SK-N-SH treated with all-trans-retinoic acid at 6 μM for 48 hours (cell line): Measurements from ENCODE around the gene NAPA.

Experiments used
- ARNTL ChIP-seq: fragments of 450-650 bp; formaldehyde crosslinking; IDR thresholded peaks from 2 replicates; pipeline ENCODE4 v1.5.0; 2020; ENCODE audit warnings: low read depth, mild to moderate bottlenecking, moderate library complexity, borderline replicate concordance
- CREB5 ChIP-seq: fragments of 250-450 bp; sonication (Bioruptor Pico); IDR thresholded peaks from 2 replicates; pipeline ENCODE4 v1.5.1; 2020; ENCODE audit warnings: low read depth, mild to moderate bottlenecking, moderate library complexity
- ESRRG ChIP-seq: fragments of 250-450 bp; sonication (Bioruptor Pico); IDR thresholded peaks from 2 replicates; pipeline ENCODE4 v1.6.1; 2021; ENCODE audit warnings: mild to moderate bottlenecking
- ISL1 ChIP-seq: fragments of 250-450 bp; sonication (Bioruptor Pico); IDR thresholded peaks from 2 replicates; pipeline ENCODE4 v2.1.2; 2022; ENCODE audit warnings: mild to moderate bottlenecking, moderate library complexity
- RARB ChIP-seq: fragments of 250-450 bp; sonication (Bioruptor Pico); IDR thresholded peaks from 2 replicates; pipeline ENCODE4 v1.8.0; 2021; ENCODE audit warnings: mild to moderate bottlenecking, moderate library complexity
- SNAI2 ChIP-seq: fragments of 250-450 bp; sonication (Bioruptor Pico); IDR thresholded peaks from 2 replicates; pipeline ENCODE4 v1.5.0; 2020; ENCODE audit warnings: mild to moderate bottlenecking, moderate library complexity
- TCF4 ChIP-seq: fragments of 250-450 bp; sonication (Bioruptor Pico); IDR thresholded peaks from 2 replicates; pipeline ENCODE4 v1.8.0; 2021; ENCODE audit warnings: mild to moderate bottlenecking, moderate library complexity, borderline replicate concordance
- ZFP3 ChIP-seq: fragments of 250-450 bp; sonication (Bioruptor Pico); IDR thresholded peaks from 2 replicates; pipeline ENCODE4 v1.5.0; 2020; ENCODE audit warnings: mild to moderate bottlenecking, moderate library complexity
- ZFP30 ChIP-seq: fragments of 450-650 bp; formaldehyde crosslinking; IDR thresholded peaks from 2 replicates; pipeline ENCODE4 v1.5.0; 2022; ENCODE audit warnings: mild to moderate bottlenecking, moderate library complexity
- ZNF565 ChIP-seq: fragments of 450-650 bp; formaldehyde crosslinking; conservative IDR thresholded peaks from 2 replicates; pipeline ENCODE4 v1.5.0; 2020; ENCODE audit warnings: low read depth, mild to moderate bottlenecking, moderate library complexity
- TF ChIP-seq, protein P1 (sequence below): fragments of 250-450 bp; sonication (Bioruptor Pico); IDR thresholded peaks from 2 replicates; pipeline ENCODE4 v1.8.0; 2020; ENCODE audit warnings: mild to moderate bottlenecking, moderate library complexity, borderline replicate concordance
- TF ChIP-seq, protein P2 (sequence below): fragments of 250-450 bp; sonication (Bioruptor Pico); IDR thresholded peaks from 2 replicates; pipeline ENCODE4 v1.5.1; 2021; ENCODE audit warnings: mild to moderate bottlenecking, moderate library complexity

DNA sequence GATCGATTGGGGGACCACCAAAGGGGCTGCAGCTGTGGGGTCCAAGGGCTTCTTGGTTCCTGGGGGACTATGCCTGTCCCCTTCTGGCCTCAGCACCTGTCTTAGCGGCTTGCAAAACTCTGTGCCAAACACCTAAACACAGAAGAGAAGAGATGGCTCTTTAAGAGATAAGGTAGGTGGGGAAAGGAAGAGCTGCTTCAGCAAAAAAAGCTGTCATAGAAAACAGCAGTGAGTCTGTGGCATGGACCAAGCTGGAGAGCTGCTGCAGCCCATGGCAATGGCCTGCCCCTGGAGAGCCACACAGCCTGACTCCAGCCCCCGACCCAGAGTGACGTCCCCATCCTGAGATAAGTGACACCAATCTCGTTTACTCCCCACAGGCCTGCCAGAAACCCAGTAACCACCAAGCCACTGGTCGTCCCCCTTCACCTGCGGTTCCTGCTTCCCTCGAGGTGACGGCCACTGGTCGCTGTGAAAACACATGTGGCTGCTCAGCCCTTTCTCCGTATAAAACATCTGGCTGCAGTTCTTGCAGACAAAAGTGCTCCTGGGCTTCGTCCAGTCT is 25.0 kb upstream of the NAPA start:
- TF ChIP-seq TCF4 (CRISPR knock-in tag) (no peak), ISL1 (CRISPR knock-in tag) (no peak), RARB (CRISPR knock-in tag) (no peak), ZFP3 (CRISPR knock-in tag) (no peak), ARNTL (CRISPR knock-in tag) (no peak), ZNF565 (CRISPR knock-in tag) (no peak), ZFP30 (CRISPR knock-in tag) (no peak), CREB5 (CRISPR knock-in tag) (no peak), SNAI2 (CRISPR knock-in tag) (no peak), ESRRG (CRISPR knock-in tag) (no peak)
- TF ChIP-seq, protein P1, sequence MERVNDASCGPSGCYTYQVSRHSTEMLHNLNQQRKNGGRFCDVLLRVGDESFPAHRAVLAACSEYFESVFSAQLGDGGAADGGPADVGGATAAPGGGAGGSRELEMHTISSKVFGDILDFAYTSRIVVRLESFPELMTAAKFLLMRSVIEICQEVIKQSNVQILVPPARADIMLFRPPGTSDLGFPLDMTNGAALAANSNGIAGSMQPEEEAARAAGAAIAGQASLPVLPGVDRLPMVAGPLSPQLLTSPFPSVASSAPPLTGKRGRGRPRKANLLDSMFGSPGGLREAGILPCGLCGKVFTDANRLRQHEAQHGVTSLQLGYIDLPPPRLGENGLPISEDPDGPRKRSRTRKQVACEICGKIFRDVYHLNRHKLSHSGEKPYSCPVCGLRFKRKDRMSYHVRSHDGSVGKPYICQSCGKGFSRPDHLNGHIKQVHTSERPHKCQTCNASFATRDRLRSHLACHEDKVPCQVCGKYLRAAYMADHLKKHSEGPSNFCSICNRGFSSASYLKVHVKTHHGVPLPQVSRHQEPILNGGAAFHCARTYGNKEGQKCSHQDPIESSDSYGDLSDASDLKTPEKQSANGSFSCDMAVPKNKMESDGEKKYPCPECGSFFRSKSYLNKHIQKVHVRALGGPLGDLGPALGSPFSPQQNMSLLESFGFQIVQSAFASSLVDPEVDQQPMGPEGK (CRISPR knock-in tag) = no peak
- TF ChIP-seq, protein P2, sequence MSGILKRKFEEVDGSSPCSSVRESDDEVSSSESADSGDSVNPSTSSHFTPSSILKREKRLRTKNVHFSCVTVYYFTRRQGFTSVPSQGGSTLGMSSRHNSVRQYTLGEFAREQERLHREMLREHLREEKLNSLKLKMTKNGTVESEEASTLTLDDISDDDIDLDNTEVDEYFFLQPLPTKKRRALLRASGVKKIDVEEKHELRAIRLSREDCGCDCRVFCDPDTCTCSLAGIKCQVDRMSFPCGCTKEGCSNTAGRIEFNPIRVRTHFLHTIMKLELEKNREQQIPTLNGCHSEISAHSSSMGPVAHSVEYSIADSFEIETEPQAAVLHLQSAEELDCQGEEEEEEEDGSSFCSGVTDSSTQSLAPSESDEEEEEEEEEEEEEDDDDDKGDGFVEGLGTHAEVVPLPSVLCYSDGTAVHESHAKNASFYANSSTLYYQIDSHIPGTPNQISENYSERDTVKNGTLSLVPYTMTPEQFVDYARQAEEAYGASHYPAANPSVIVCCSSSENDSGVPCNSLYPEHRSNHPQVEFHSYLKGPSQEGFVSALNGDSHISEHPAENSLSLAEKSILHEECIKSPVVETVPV (CRISPR knock-in tag) = no peak
